Measurements from ENCODE around the gene MIGA2. TPM values are rescaled to one million over a fixed set of nuclear protein-coding genes. Genes with fewer than 3 reads are reported as not detected.

The MIGA2 gene
- polyA plus RNA-seq, 4 donors: 17.9 to 23.4 (median 19.1) TPM

DNA sequence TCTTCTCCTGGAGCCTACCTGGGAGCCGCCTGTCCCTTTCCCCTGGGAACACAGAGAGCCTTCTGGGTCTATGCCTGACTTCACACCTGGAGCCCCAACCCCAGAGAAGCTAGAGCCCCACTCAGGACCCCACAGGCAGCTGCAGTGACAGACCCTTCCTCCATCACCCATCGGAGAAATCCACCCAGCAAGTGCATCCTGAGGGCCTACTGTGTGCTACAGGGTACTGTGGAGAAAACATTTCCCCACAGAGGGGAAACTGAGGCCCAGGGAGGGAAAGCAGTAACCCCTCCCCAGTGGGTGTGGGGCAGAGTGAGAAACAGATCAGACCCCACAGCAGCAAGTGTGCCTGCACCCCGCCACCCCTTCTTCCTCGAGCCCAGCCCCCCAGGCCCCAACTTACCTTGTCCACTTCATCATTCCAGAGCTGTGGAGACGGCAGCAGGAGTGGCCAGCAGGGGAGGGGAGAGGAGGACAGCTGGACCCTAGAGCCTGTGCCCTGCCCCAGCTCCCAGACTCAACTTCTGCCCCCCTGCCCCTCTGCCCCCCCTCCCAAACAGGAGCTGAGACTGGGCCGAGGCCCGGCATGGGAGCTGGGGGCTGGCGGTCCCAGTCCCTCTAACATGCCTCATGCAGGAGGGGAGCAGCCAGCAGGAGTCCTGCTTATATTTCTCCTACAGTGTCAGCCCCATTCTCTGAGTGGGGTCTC, 26.0 kb upstream of the MIGA2 start:
- DNase-seq (ENCODE audit: low read depth in 4 of 4, low spot score in 3 of 4): no peak

DNA sequence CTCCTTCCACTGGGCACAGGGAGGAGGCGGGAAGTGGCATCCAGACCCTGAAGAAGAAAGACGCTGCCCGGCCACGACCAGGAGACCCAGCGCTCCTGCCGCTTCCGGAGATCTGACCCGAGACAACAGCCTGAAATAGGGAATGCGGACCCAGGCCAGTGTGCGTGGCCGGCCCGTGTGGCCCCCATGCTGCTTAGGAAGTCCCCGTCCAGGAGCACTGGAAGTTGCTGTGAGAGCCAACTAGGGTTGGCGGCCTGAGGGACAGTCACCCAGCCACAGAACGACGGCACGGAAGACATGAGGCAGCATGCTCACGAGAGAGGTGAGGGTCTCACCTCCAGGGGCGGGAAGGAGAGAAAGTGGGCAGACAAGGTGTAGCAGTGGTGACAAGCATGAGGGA, 25.3 kb upstream of the MIGA2 start:
- DNase-seq (ENCODE audit: low read depth in 4 of 4, low spot score in 3 of 4): no peak

DNA sequence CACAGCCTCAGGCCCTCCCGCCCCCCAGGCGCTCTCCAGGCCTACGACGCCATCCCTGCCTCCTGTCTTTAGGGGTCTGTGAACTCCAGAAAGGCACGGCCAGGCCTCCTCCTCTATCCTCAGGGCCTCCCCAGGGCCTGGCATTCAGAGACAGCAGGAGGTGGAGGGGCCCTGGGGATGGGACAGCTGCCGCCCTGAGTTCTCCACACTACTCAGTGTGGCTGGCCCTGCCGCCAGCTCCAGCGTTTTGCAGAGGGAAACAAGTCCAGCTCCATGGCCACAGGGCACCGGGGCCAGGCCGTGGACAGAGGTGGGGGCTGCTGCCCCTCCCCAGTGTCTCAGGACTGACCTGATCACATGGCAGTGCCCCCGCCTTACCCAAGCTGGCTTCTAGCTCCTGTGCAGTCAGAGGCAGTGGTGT, 24.7 kb upstream of the MIGA2 start:
- DNase-seq (ENCODE audit: low read depth in 4 of 4, low spot score in 3 of 4): no peak

DNA sequence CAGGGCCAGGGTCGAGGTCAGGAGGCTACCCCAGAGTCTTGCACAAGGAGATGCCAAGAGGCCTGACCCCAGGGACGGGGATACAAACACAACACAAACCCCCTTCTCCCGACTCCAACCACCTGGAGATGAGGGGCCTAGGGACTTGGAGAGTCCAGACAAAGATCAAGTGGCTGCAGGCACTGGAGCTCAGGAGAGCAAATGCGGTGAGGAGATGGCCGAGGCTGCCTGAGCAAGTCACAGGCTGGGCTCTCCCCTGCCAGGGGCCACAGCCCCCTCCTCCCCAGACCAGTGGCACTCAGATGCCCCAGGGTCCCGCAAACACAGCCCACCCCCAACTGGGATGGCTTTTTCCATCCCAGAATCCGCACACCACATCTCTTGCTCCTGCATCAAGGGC, 24.1 kb upstream of the MIGA2 start:
- no peak for DNase-seq (ENCODE audit: low read depth in 4 of 4, low spot score in 3 of 4)

DNA sequence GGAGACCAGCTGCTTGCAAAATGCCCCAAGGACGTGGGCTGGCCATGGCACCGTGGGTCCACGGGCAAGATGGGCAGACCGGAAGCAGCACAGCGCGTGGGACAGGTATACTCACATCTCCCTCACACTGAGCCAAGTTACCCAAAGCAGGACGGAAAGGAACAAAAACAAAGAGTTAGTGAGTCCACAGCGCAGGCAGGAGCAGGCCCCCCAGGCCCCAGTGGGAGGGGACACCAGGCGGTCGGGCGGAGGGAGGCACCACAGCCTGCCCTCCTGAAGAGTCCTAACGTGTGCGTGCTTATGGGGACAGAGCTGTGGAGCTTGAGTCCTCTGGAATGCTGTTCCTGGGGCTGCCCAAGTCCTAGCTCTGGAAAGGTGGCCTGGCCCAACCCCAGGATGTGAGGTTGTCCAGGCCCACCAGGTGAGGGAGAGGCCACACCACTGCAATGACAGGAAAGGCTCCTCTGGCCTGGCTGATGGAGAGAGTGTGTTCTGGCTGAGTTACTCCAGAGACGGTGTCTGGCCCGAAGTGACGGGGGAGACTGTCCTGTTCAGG, 23.5 kb upstream of the MIGA2 start:
- DNase-seq (ENCODE audit: low read depth in 4 of 4, low spot score in 3 of 4): no peak

DNA sequence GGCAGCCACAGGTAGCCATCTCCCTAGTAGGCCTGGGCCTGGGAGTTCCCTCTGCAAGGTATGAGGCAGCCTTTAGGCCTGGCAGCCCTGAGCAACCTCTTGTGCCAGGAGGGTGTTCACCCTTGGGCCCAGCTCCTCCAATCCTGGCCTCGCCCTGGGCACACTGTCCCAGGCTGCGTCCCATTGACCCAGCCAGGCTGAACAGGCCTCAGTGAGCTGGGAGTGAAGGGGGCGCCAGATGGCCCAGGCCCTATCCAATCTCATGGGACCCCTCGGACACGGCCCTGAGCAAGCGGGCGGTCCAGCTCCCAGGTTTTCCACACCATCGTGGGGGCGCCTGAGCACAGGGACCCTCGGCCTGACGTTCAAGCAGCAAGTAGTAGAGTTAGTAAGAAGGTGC, 22.8 kb upstream of the MIGA2 start:
- DNase-seq (ENCODE audit: low read depth in 4 of 4, low spot score in 3 of 4): no peak

DNA sequence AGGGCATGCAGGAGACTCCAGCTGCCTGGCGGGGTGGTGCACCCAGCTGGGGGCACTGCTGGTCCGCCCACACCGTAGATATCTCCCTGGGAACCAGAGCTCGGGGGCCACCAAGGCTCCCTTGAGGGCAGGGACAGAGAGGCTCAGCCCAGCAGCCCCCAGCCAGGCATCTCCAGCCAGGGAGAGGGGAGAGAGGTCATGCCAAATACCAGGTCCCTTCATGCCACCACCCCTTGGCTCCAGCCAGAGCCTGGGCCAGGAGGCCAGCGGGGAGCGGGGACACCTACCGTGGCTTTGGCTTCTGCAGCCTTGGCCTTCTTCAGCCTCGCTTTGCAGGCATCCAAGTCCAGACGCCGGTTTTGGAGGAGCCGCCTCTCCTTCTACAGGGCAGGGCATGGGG, 22.3 kb upstream of the MIGA2 start:
- DNase-seq (ENCODE audit: low read depth in 4 of 4, low spot score in 3 of 4): no peak

DNA sequence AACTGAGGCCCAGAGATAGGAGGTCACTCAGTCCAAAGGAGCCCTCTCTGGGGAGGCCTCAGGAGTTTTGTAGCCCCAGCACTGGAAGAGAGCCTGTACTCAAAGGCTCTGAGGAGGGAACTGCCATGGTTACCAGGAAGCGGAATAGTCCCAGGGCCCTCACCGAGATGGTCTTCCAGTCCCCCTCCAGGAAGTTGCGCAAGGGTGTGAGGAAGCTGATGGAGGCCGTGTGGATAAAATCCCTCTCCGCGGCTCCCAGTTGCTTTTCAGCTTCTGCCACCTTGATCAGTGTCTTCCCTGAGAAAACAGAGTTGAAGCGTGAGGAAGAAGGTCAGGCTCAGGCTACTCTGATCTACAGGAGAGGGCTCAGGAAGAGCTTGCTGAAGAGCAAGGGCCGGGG, 21.8 kb upstream of the MIGA2 start:
- no peak for DNase-seq (ENCODE audit: low read depth in 4 of 4, low spot score in 3 of 4)

DNA sequence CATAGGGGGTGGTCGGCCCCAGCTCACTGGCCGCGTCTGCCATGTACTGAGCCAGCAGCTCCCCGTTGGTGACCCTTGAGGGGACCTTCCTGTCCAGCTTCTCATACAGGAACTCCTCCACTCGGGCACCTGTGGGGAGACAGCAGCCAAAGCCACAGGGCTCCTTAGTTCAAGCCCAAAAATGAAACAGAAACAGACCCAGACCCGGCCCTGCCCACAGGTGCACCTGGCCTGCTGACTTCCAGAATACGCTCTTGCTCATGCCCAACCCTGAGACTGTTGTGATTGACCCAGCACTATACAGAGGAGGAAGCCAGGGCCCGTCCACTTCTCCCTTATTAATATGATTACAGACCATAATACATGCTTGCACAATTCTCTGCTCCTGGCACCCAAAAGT, 15.3 kb upstream of the MIGA2 start:
- DNase-seq (ENCODE audit: low read depth in 4 of 4, low spot score in 3 of 4): no peak

DNA sequence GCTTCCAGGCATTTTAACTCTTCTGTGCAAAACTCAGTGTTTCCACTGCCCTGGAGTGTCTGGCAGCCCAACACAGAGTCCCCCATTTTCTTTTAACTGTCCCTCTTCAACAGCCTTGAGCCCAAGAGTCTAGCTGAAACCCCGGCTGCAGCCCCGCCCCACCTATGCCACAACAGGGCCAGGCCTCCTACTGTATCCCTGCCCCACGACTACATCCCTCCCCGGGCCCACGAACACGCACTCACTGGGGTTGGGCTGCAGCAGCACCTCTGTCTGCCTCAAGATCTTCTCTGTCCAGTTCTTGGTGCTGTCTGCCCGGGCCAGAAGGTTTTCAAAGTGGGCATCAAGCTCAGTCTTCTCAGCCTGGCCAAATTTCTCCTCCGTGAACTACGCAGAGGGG, 14.4 kb upstream of the MIGA2 start:
- DNase-seq (ENCODE audit: low read depth in 4 of 4, low spot score in 3 of 4): no peak

DNA sequence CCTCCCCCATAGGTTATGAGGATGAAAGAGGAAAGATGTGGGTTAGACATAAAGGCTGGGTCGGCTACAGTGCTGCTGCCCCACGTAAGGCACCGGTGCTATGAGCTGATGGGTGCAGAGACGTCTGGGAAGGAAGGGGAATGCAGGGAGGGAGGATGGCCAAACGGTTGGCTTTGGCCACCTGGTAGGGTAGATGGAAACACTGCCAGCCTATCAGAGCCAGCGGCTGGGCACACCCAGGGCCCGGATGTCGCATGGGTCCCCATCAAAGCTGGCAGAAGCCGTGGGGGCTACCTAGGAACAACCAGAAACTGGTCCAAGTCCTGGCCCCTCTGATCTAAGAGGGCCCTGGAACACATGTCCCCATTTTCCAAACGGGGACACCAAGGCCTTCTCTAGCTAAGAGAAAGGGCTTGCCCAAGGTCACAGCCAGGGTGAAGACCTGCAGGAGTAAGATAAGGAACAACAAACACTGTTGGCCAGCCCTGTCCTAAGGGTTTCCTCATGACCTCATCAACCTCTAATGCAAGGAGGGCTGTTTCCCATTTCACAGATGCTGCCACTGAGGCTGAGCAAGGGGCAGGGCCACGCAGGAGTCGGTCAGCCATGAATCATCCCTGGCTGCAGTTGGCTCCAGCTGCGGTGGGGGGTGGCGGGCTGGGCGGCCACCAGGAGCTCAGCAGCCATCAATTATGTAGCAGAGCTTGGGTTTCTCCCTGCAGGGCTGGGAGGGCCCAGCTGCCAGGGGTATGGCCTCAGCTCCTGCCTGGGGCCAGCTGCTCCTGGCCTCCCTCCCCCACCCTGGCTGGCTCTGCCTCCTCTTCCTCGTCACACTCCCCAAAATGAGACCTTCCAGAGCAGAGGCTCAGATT, 13.2 kb upstream of the MIGA2 start:
- peak in 1 of 4 donors; percentile 22 for DNase-seq (ENCODE audit: low read depth in 4 of 4, low spot score in 3 of 4)

DNA sequence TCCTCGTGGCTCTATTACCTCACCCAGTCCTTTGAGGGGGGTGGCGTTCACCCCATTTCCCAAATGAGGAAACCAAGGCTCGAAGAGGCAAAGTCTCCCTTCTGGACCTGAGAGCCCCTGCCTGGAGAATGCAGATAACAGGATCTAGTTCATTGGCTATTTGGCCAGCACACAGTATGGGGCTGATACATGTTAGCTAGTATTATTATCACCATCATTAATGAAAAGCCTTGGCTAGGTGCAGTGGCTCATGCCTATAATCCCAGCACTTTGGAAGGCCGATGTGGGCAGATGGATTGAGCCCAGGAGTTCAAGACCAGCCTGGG, 12.6 kb upstream of the MIGA2 start:
- DNase-seq (ENCODE audit: low read depth in 4 of 4, low spot score in 3 of 4): no peak

DNA sequence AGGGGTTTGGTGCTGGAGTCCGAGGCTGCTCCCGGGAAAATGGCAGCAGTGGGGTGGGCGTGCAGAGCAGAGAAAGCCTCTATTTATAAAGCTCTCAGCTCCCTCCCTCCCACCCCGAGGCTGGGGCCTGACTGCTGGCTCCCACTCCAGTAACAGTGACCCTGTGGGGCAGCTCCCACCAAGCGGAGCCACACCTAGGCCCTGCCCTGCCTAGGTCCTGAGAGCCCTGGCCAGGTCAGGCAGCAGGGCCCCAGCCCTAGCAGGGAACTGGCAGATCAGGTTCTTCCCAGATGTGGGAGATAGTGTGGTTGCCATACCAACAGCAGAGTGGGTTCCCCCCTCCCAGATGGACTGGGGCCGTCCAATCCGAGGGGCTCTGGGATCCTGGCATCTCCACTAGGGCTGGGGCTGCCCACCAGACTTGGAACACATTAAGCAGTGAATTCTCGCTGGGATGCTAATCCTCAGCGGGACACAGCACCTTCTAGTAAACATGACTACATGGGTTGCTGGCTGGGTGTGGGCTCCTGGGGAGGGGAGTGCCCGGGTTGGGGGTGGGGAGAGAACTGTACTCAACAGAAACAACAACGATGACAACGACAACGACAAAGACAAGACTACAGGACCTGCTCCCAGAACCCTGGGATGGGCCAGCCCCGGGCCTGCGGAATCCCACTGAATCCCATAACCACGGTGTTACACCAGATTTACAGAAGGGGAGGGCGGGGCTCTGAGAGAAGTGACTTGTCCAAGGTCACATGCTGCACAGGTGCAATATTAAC, 9.8 kb upstream of the MIGA2 start:
- DNase-seq (ENCODE audit: low read depth in 4 of 4, low spot score in 3 of 4): peak in 3 of 4 donors; percentile 51 to 59 (median 55)

DNA sequence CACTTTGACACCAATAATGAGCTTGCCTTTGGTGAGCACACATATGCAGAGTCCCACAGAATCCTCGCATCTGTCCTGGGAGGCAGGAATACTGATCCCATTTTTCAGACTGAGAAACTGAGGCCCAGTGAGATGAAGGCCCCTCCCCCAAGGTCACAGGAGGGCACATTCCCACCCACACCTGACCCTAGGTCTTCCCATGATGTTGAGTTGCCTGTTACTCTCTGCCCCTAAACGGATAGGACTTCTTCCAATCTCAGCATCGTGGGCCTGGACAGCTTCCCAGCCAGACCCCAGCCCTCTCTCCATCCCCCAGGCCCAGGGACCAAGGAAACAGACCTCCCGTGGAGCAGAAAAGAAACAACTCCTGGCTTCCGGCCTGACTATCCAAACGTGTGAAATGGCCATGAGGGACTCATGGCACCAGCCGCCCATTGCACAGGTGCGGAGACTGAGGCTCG, 9.2 kb upstream of the MIGA2 start:
- DNase-seq (ENCODE audit: low read depth in 4 of 4, low spot score in 3 of 4): no peak

DNA sequence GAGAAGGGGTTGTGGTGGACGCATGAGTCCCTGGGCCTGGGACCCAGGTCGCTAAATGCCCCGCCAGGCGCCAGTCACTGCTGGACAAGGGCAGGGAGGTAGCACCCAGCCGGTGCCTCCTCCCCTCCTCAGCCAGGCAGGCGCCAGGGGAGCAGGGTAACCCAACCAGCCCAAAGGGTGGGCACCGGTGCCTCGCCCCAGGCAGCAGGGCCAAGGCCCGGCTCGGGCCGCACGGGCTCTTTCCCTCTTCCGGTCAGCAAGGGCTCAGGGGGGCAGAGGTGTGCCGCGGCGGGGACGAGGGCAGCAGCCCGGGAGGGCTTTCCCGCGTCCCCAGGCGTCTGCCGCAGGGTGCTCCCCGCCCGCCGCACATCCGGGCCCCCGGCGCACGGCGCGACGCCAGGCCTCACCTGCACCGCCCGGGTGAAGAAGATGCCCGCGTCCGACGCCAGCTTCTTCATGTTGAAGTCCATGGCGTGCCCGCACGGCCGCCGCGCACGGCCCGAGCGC, 8.7 kb upstream of the MIGA2 start:
- DNase-seq (ENCODE audit: low read depth in 4 of 4, low spot score in 3 of 4): no peak

DNA sequence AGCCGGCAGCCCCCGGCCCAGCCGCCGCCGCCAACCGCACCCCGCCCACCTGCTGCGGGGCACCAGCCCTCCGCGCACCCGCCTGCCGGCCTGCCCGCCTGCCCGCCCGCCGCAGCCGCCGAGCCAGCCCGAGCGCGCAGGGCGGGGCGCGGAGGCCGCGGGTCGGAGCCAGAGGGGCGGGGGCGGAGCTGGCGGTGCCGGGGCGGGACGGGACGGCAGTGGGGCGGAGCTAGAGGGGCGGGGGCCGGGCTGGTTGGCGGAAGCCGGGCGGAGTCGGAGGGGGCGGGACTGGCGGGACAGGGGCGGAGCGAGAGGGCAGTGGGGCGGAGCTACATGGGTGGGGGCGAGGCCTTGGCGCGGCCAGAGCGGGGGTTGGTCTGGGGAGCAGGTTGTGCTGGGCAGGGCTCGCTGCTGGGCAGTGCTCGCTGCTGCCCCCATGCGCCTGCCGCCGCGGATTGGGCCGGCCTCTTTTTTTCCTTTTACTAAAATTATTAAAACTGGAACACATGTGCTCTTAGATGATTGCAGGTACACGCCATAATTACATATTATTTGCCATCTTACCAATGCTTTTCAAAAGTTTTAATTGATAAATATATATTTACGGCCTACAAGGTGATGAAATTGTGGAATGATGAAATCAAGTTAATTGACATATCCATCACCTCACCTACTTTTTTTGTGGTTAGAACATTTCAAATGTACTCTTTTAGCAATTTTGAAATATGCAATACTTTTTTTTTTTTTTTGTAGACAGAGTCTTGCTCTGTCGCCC, 8.0 kb upstream of the MIGA2 start, which contains the start of gene SH3GLB2:
Gene SH3GLB2, minus strand, starts transcription at position 140 of the 775 bp plus-strand sequence. CDS start 177 bp downstream, outside the sequence.
- DNase-seq (ENCODE audit: low read depth in 4 of 4, low spot score in 3 of 4): peak; percentile 77 to 89 (median 83)

DNA sequence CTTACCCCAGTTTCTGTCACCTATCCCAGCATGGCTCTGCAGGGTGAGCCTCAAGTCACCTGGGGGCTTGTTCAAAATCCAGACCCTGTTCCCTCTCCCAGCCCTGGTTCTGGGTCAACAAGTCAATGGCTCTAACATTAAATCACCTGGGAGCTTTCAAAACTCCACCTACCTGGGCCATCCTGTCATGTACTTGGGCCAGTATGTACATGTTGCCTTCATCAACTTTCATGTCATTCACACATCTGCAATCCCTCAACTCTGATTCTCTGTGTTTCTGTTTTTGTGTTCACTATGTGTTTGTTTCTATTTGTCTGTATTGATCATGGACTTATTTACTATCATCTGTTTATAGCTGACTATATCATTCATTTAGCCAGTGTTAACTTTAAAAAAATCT, 6.2 kb upstream of the MIGA2 start:
- DNase-seq (ENCODE audit: low read depth in 4 of 4, low spot score in 3 of 4): no peak

DNA sequence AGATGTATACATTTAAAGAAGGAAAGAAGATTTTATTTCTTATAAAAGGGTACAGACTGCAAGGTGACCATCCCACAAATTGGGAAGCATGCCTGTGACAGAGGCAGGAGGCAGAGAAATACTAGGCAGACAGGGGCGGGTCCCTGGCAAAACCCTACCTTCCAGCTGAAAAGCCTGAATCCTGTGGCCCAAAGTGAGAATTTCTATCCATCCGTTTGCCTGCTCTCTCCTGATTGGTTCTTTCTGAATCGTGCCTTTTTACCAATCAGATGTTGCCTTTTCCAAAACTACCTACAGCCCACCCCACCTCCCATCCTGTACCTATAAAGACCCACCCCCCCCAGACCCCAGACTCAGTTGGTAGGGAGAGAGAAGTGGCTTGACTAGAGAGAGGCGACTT, 4.9 kb upstream of the MIGA2 start:
- no peak for DNase-seq (ENCODE audit: low read depth in 4 of 4, low spot score in 3 of 4)

DNA sequence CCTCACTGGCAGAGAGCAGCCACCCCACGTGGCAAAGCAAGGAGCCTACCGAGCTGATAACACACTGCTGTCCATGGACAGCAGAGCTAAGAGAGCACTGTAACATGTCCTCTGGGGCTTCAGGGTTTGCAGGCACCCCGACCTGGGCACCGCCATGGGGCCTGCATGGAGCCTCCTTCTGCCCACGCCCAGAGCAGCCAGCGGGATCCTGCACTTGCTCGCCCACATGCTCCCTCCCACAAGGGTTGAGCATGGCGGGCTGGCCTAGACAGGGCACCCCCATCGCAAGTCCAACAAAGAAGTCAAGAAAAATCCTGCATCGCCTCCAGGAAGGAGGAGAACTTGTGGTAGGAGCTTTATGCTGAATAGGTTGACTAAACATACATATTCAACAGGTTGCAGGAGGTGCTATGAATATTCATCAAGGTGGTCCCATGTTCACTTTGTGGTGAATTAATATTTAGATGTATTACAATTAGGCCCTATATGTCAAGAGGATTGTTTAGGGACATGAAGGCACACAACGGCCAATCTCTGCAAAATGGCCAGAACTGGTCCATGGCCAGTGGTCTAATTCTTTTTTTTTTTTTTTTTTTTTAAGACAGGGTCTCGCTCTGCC, 3.8 kb upstream of the MIGA2 start:
- DNase-seq (ENCODE audit: low read depth in 4 of 4, low spot score in 3 of 4): no peak
